Activated T-helper 2 cell treated with anti-CD3 and anti-CD28 coated beads, Interferon-gamma antibody, Interleukin-2, Interleukin-4, amounts not matched to agents 10 μg/mL and 5 μg/mL and 100 μg/mL, durations not matched to agents 14 hours and 24 hours and 36 hours (primary cell): ENCODE data around the gene ARHGAP12. TPM values are rescaled to one million over a fixed set of nuclear protein-coding genes. Genes with fewer than 3 reads are reported as not detected.
"Not testable (repeated sequence)": the region's sequence is repeated elsewhere in the genome, so short reads cannot be mapped to it uniquely, and the experiment has no call there.

Experiments used
- DNase-seq: peaks from one replicate; pipeline ENCODE4 v3.0.0; 2021; ENCODE audit warnings: low spot score
- H3K27ac Mint-ChIP-seq: one replicate; pipeline ENCODE4 v1.8.0; 2021; ENCODE audit warnings: mixed read lengths
- H3K27me3 Mint-ChIP-seq: one replicate; pipeline ENCODE4 v1.8.0; 2021; ENCODE audit warnings: low read depth, mixed read lengths
- H3K36me3 Mint-ChIP-seq: one replicate; pipeline ENCODE4 v1.8.0; 2021; ENCODE audit warnings: low read depth, mixed read lengths
- H3K4me1 Mint-ChIP-seq: one replicate; pipeline ENCODE4 v1.8.0; 2021; ENCODE audit warnings: low read depth, mixed read lengths
- H3K4me3 Mint-ChIP-seq: one replicate; pipeline ENCODE4 v1.8.0; 2021; ENCODE audit warnings: low read depth, mild to moderate bottlenecking, moderate library complexity, mixed read lengths
- H3K9me3 Mint-ChIP-seq: one replicate; pipeline ENCODE4 v1.8.0; 2021; ENCODE audit warnings: mixed read lengths
- intact Hi-C: fragments of 100-400 bp; cut with micrococcal nuclease; formaldehyde crosslinking; loops from one replicate; pipeline ENCODE4 v1.15.1; 2023
- total RNA-seq: library from RNA; stranded (reverse); gene quantifications from 2 replicates; pipeline ENCODE4 v1.2.3, GENCODE V29; 2022

ARHGAP12 gene
- total RNA-seq, 1 donor from 2014 or later, result 2.7 TPM

GRCh38 chr10:31908157-31908556 lies 20.5 kb downstream of the ARHGAP12 start:
- intact Hi-C loops, result no loop called here
- Mint-ChIP-seq H3K27me3 (no peaks in the 10 kb centered on the region), H3K36me3 (peaks cover 16% of the 10 kb centered on the region), H3K4me3 (no peak overlapping the region), H3K4me1 (peaks cover 10% of the 10 kb centered on the region), H3K9me3 (no peaks in the 10 kb centered on the region), H3K27ac (no peak overlapping the region)
- no peak for DNase-seq

DNA sequence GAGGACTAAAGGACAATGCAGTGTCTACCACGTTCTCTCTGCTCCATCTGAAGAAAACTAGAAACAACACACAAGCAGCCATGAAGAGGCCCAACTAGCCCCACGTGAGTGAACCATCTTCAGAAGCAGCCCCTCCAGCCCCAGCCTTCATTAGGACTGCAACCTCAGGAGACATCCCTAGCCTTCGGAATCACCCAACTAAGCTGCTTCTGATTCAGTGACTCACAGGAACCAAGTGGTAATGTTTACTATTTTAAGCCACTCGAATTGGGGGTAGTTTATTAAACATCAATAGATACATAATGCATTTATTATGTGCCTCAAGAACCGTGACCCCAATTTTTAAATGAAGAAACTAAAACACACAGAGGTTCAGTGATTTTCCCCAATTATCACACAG lies 22.6 kb downstream of the ARHGAP12 start:
- no peak for DNase-seq
- H3K27ac Mint-ChIP-seq, result no peak overlapping the region
- peaks cover 21% of the 10 kb centered on the region for H3K36me3 Mint-ChIP-seq
- H3K4me1 Mint-ChIP-seq, result peaks cover 5% of the 10 kb centered on the region
- no peaks in the 10 kb centered on the region for H3K27me3 Mint-ChIP-seq
- H3K4me3 Mint-ChIP-seq, result no peak overlapping the region
- no peaks in the 10 kb centered on the region for H3K9me3 Mint-ChIP-seq
- intact Hi-C loops, result no loop called here

DNA sequence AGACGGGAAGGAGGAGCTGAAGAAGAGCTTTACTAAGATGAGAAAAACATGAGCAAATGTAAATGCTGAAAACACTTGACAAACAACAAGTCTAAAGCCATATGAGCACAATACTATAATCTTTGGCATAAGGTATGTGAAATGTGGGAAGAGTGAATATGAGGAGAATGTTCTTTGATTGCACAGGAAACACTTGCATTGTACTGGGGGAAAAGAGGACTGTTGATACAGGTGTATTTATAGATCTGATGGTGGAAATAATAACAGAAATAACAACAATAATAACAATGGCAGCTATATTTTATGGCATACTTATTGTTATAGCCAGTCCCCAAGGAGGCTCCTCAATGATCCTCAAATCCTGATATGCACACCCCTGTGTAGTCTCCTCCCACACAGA lies 23.0 kb downstream of the ARHGAP12 start:
- intact Hi-C loops, result no loop called here

DNA sequence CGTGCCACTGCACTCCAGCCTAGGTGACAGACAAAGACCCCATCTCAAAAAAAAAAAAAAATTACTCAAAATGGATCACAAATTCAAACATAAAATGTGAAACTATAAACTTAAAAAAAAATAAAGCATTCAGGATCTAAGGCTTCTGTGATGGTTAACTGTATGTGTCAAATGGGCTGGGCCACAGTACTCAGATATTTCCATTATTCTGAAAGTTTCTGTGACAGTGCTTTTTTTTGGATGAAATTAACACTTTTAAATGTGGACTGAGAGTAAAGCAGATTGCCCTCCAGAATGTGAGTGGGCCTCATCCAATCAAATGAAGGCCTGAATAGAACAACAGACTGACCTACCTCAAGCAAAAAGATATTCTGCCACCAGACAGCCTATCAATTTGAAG lies 26.0 kb downstream of the ARHGAP12 start:
- peaks cover 5% of the 10 kb centered on the region for H3K4me1 Mint-ChIP-seq
- no peaks in the 10 kb centered on the region for H3K9me3 Mint-ChIP-seq
- no peak overlapping the region for H3K27ac Mint-ChIP-seq
- no peak for DNase-seq
- no peak overlapping the region for H3K4me3 Mint-ChIP-seq
- peaks cover 13% of the 10 kb centered on the region for H3K36me3 Mint-ChIP-seq
- intact Hi-C loops, result no loop called here
- no peaks in the 10 kb centered on the region for H3K27me3 Mint-ChIP-seq

More for the DNA sequence above, 23.0 kb downstream of the ARHGAP12 start:
- no peaks in the 10 kb centered on the region for H3K27me3 Mint-ChIP-seq
- H3K36me3 Mint-ChIP-seq, result peaks cover 22% of the 10 kb centered on the region
- no peak overlapping the region for H3K4me3 Mint-ChIP-seq
- H3K4me1 Mint-ChIP-seq, result peaks cover 5% of the 10 kb centered on the region
- H3K9me3 Mint-ChIP-seq, result no peaks in the 10 kb centered on the region
- DNase-seq, result no peak
- no peak overlapping the region for H3K27ac Mint-ChIP-seq

DNA sequence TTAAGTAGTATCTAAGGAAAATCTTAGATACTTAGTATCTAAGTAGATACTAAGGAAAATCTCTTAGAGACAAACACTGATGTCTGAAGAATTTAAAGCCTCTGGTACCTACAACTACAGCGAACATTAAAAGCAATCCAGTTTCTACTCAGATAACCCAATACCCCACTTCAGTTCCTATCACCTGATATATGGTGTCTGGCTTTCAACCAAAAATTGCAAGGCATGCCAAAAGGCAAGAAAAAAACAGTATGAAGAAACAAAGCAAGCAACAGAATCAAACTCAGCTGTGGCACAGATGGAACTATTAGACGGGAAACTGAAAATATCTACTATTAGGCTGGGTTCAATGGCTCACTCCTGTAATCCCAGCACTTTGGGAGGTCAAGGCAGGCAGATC lies 31.1 kb downstream of the ARHGAP12 start:
- Mint-ChIP-seq H3K4me3 (no peak overlapping the region), H3K9me3 (no peaks in the 10 kb centered on the region), H3K27me3 (no peaks in the 10 kb centered on the region), H3K4me1 (no peaks in the 10 kb centered on the region), H3K36me3 (peaks cover 9% of the 10 kb centered on the region), H3K27ac (no peak overlapping the region)
- DNase-seq, result no peak
- intact Hi-C loops, result no loop called here

DNA sequence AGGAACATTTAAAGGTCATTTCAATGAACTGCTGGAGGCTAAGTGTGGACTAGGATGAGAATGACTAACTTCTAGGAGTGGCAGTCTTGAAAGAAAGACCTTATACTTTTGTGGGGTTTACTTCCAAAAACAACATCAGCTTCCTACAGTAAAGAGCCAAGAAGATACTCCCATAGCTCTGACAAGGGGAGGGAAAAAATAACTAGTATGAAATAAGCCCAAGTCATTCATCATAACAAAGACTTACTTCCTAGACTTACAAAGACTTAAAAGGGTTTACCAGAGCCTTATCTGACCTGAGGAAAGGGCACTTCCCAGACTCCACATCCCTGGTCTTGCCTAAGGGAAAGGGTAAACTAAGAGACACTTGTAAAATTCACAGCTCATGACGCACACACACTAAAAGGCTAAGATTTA lies 31.7 kb downstream of the ARHGAP12 start:
- Mint-ChIP-seq H3K4me1 (no peaks in the 10 kb centered on the region), H3K36me3 (peaks cover 8% of the 10 kb centered on the region), H3K27me3 (no peaks in the 10 kb centered on the region), H3K4me3 (no peak overlapping the region), H3K27ac (no peak overlapping the region), H3K9me3 (no peaks in the 10 kb centered on the region)
- DNase-seq, result no peak
- intact Hi-C loops, result no loop called here

DNA sequence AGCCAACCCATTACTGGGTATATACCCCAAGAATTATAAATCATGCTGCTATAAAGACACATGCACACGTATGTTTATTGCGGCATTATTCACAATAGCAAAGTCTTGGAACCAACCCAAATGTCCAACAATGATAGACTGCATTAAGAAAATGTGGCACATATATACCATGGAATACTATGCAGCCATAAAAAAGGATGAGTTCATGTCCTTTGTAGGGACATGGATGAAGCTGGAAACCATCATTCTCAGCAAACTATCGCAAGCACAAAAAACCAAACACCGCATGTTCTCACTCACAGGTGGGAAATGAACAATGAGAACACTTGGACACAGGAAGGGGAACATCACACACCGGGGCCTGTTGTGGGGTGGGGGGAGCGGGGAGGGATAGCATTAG lies 32.9 kb downstream of the ARHGAP12 start:
- H3K4me1 Mint-ChIP-seq, H3K4me3 Mint-ChIP-seq, H3K36me3 Mint-ChIP-seq, H3K9me3 Mint-ChIP-seq, H3K27ac Mint-ChIP-seq, DNase-seq, H3K27me3 Mint-ChIP-seq, intact Hi-C loops: not testable (repeated sequence)

- no peaks in the 10 kb centered on the region for H3K27me3 Mint-ChIP-seq
- H3K27ac Mint-ChIP-seq, result no peak overlapping the region
- DNase-seq, result no peak
- H3K36me3 Mint-ChIP-seq, result no peaks in the 10 kb centered on the region
- no peaks in the 10 kb centered on the region for H3K9me3 Mint-ChIP-seq
- intact Hi-C loops, result no loop called here
- H3K4me1 Mint-ChIP-seq, result no peaks in the 10 kb centered on the region
- no peak overlapping the region for H3K4me3 Mint-ChIP-seq
These were observed 40.2 kb downstream of the ARHGAP12 start for GRCh38 chr10:31888442-31888841.

DNA sequence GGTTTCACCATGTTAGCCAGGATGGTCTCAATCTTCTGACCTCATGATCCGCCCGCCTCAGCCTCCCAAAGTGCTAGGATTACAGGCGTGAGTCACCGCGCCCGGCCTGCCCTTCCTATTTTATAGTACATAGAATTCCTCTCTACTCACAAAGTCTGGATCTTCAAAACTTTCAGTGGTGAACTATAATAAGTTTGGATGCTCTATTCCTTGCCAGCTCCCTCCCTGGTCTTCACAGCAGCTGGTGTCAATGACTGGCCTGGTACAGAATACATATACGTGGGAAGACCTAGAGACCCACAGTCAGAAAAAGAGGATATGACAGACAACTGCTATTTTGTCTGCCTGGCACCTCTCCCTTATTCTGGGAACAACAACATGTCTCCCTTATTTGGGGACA lies 40.8 kb downstream of the ARHGAP12 start:
- no peak overlapping the region for H3K27ac Mint-ChIP-seq
- no peaks in the 10 kb centered on the region for H3K27me3 Mint-ChIP-seq
- H3K9me3 Mint-ChIP-seq, result no peaks in the 10 kb centered on the region
- intact Hi-C loops, result no loop called here
- H3K4me3 Mint-ChIP-seq, result no peak overlapping the region
- no peaks in the 10 kb centered on the region for H3K4me1 Mint-ChIP-seq
- H3K36me3 Mint-ChIP-seq, result no peaks in the 10 kb centered on the region
- no peak for DNase-seq

- no peaks in the 10 kb centered on the region for H3K9me3 Mint-ChIP-seq
- no peaks in the 10 kb centered on the region for H3K36me3 Mint-ChIP-seq
- intact Hi-C loops, result no loop called here
- H3K4me3 Mint-ChIP-seq, result no peak overlapping the region
- no peak overlapping the region for H3K27ac Mint-ChIP-seq
- no peaks in the 10 kb centered on the region for H3K27me3 Mint-ChIP-seq
- no peaks in the 10 kb centered on the region for H3K4me1 Mint-ChIP-seq
- no peak for DNase-seq
These were observed 41.7 kb downstream of the ARHGAP12 start for GRCh38 chr10:31886885-31887284.

- H3K36me3 Mint-ChIP-seq, result no peaks in the 10 kb centered on the region
- H3K9me3 Mint-ChIP-seq, result no peaks in the 10 kb centered on the region
- H3K27ac Mint-ChIP-seq, result no peak overlapping the region
- no peak for DNase-seq
- no peaks in the 10 kb centered on the region for H3K27me3 Mint-ChIP-seq
- intact Hi-C loops, result no loop called here
- no peaks in the 10 kb centered on the region for H3K4me1 Mint-ChIP-seq
- no peak overlapping the region for H3K4me3 Mint-ChIP-seq
These were observed 42.7 kb downstream of the ARHGAP12 start for GRCh38 chr10:31885971-31886370.

GRCh38 chr10:31884386-31884785 lies 44.2 kb downstream of the ARHGAP12 start:
- Mint-ChIP-seq H3K9me3 (no peaks in the 10 kb centered on the region), H3K4me3 (no peak overlapping the region), H3K4me1 (no peaks in the 10 kb centered on the region), H3K36me3 (no peaks in the 10 kb centered on the region), H3K27ac (no peak overlapping the region), H3K27me3 (peaks cover 1% of the 10 kb centered on the region)
- no peak for DNase-seq
- intact Hi-C loops, result no loop called here

DNA sequence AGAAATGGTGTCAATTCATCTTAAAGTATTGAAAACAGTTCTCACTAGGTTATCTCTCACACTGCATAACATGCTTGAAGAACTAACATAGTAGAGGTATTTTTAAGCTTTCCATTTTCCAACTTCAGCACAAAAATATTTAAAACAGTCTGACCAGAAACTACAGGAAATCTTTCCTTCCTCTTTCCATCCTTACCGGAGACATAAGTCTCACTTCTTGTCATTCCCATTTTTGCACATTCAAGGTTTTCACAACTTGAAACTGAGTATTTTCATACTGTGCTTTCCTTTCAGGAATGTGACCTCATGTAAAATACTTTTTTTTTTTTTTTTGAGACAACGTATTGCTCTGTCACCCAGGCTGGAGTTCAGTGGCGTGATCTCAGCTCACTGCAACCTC lies 45.2 kb downstream of the ARHGAP12 start:
- H3K9me3 Mint-ChIP-seq, result no peaks in the 10 kb centered on the region
- DNase-seq, result no peak
- no peak overlapping the region for H3K4me3 Mint-ChIP-seq
- peaks cover 1% of the 10 kb centered on the region for H3K4me1 Mint-ChIP-seq
- intact Hi-C loops, result no loop called here
- H3K27ac Mint-ChIP-seq, result no peak overlapping the region
- no peaks in the 10 kb centered on the region for H3K36me3 Mint-ChIP-seq
- peaks cover 1% of the 10 kb centered on the region for H3K27me3 Mint-ChIP-seq

GRCh38 chr10:31878486-31878885 lies 50.1 kb downstream of the ARHGAP12 start:
- peaks cover 1% of the 10 kb centered on the region for H3K27me3 Mint-ChIP-seq
- H3K27ac Mint-ChIP-seq, result no peak overlapping the region
- H3K36me3 Mint-ChIP-seq, result no peaks in the 10 kb centered on the region
- peaks cover 18% of the 10 kb centered on the region for H3K4me1 Mint-ChIP-seq
- intact Hi-C loops, result loop anchor here (5.0 kb wide), 1 partner anchor 44 kb away; no protein-coding TSS in a partner anchor
- no peak overlapping the region for H3K4me3 Mint-ChIP-seq
- no peaks in the 10 kb centered on the region for H3K9me3 Mint-ChIP-seq
- DNase-seq, result no peak
